H1 (cell line): ENCODE results near the gene NUP210.

Experiments
- CTCF ChIP-seq, 3 experiments: IDR thresholded peaks; 1 replicate in 2 of 3; 2 replicates in 1 of 3; pipeline versions ENCODE4 v1.5.1 to v1.6.1; 2011; ENCODE audit warnings: low read length in 3 of 3, mild to moderate bottlenecking in 3 of 3, inconsistent platforms in 2 of 3, low read depth in 1 of 3, moderate library complexity in 1 of 3; ENCODE audit not compliant: insufficient read depth in 1 of 3; ENCODE audit errors: control extremely low read depth in 1 of 3
- EP300 ChIP-seq, 2 experiments: IDR thresholded peaks; 1 replicate in 1 of 2; 2 replicates in 1 of 2; pipeline ENCODE4 v1.6.1; 2011 to 2012; ENCODE audit warnings: low read depth in 2 of 2, low read length in 2 of 2, mild to moderate bottlenecking in 2 of 2, borderline replicate concordance in 1 of 2, inconsistent platforms in 1 of 2, moderate library complexity in 1 of 2
- GABPA ChIP-seq: IDR thresholded peaks from 2 replicates; pipeline ENCODE4 v1.6.1; 2011; ENCODE audit warnings: mild to moderate bottlenecking, low read length, moderate library complexity, borderline replicate concordance; ENCODE audit not compliant: insufficient read depth
- MAX ChIP-seq: IDR thresholded peaks from 2 replicates; pipeline ENCODE4 v1.6.1; 2012; ENCODE audit warnings: inconsistent platforms
- POLR2A ChIP-seq, 2 experiments: IDR thresholded peaks; 1 replicate in 1 of 2; 2 replicates in 1 of 2; pipeline ENCODE4 v1.6.1; 2011; ENCODE audit warnings: low read depth in 2 of 2, low read length in 2 of 2, mild to moderate bottlenecking in 2 of 2; ENCODE audit errors: control extremely low read depth in 1 of 2
- POLR2AphosphoS5 ChIP-seq: IDR thresholded peaks from 2 replicates; pipeline ENCODE4 v1.6.1; 2011; ENCODE audit warnings: low read depth, low read length
- RAD21 ChIP-seq, 2 experiments: IDR thresholded peaks in 1 of 2; conservative IDR thresholded peaks in 1 of 2; 2 replicates each; pipeline ENCODE4 v1.6.1; 2011; ENCODE audit warnings: low read depth in 2 of 2, low read length in 2 of 2, improper control_type of control experiment in 1 of 2, inconsistent platforms in 1 of 2, mild to moderate bottlenecking in 1 of 2, moderate library complexity in 1 of 2
- SIRT6 ChIP-seq: IDR thresholded peaks from one replicate; pipeline ENCODE4 v1.7.1; 2012; ENCODE audit warnings: low read length, inconsistent platforms
- TAF1 ChIP-seq: IDR thresholded peaks from 2 replicates; pipeline ENCODE4 v1.6.1; 2011; ENCODE audit warnings: mild to moderate bottlenecking, low read depth, low read length

GRCh38 chr3:13353506-13353905 lies 66.6 kb downstream of the NUP210 start:
- TF ChIP-seq MAX (no peak), POLR2A (IDR thresholded peaks at IDR 0.05; ENCODE audit: control extremely low read depth in 1 of 2, low read depth in 2 of 2, low read length in 2 of 2) (no peak), POLR2AphosphoS5 (no peak), CTCF (IDR thresholded peaks at IDR 0.05; ENCODE audit: control extremely low read depth in 1 of 3, insufficient read depth in 1 of 3, low read depth in 1 of 3, low read length in 3 of 3) (no peak), SIRT6 (no peak), RAD21 (IDR thresholded peaks at IDR 0.05 in 1 of 2, conservative IDR thresholded peaks at IDR 0.05 in 1 of 2; ENCODE audit: low read depth in 2 of 2, low read length in 2 of 2) (no peak), GABPA (no peak), EP300 (IDR thresholded peaks at IDR 0.05; ENCODE audit: borderline replicate concordance in 1 of 2, low read depth in 2 of 2, low read length in 2 of 2) (no peak), TAF1 (no peak)
